Stimulated activated naive B cell treated with anti-CD40 and anti-IgM and Interleukin-4, amounts not matched to agents 10 μg/mL and 1 μg/mL and 100 μg/mL, for 72 hours (primary cell): Measurements from ENCODE around the gene TRAPPC5.

Source experiments
- ATAC-seq, 2 donors: fragments of 150-1000 bp; cut with Tn5 transposase; replicated peaks; 2 replicates each; pipeline ENCODE4 v1.10.0; 2021; ENCODE audit warnings: moderate library complexity in 1 of 2
- DNase-seq: peaks from one replicate; pipeline ENCODE4 v3.0.0; 2021
- H3K27ac Mint-ChIP-seq: one replicate; pipeline ENCODE4 v1.8.0; 2022; ENCODE audit warnings: mild to moderate bottlenecking, mixed read lengths
- H3K27me3 Mint-ChIP-seq, 2 donors: one replicate each; pipeline ENCODE4 v1.8.0; 2022; ENCODE audit warnings: mixed read lengths in 2 of 2
- H3K36me3 Mint-ChIP-seq, 2 donors: one replicate each; pipeline ENCODE4 v1.8.0; 2022; ENCODE audit warnings: mixed read lengths in 2 of 2, mild to moderate bottlenecking in 1 of 2
- H3K4me1 Mint-ChIP-seq, 2 donors: one replicate each; pipeline ENCODE4 v1.8.0; 2022; ENCODE audit warnings: mixed read lengths in 2 of 2, mild to moderate bottlenecking in 1 of 2
- H3K4me3 Mint-ChIP-seq, 2 donors: one replicate each; pipeline ENCODE4 v1.8.0; 2022; ENCODE audit warnings: mild to moderate bottlenecking in 2 of 2, mixed read lengths in 2 of 2, moderate library complexity in 1 of 2
- H3K9me3 Mint-ChIP-seq, 2 donors: one replicate each; pipeline ENCODE4 v1.8.0; 2022; ENCODE audit warnings: mixed read lengths in 2 of 2, mild to moderate bottlenecking in 1 of 2

Gene TRAPPC5

DNA sequence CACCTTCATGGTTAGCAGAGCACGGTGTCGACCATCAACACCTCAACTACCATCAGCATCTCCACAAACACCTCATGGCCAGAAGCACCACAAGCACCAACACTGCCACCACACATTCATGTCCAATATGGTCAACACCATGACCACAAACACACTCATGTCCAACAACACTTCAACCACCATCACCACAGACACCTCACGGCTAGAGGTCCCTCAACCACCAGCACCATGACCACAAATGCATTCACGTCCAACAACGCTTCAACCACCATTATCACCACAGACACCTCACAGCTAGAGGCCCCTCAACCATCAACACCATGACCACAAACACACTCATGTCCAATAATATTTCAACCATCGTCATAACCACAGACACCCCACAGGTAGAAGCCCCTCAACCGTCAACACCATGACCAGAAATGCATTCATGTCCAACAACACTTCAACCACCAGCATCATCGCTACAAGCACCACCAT is 10.2 kb downstream of the TRAPPC5 start:
- H3K27ac Mint-ChIP-seq, result no peak overlapping the region
- no peaks in the 10 kb centered on the region for H3K27me3 Mint-ChIP-seq
- peaks cover 34 to 46% of the 10 kb centered on the region in 2 donors for H3K36me3 Mint-ChIP-seq
- H3K9me3 Mint-ChIP-seq, result no peaks in the 10 kb centered on the region
- H3K4me1 Mint-ChIP-seq, result peaks cover 19 to 36% of the 10 kb centered on the region in 2 donors
- H3K4me3 Mint-ChIP-seq, result no peak overlapping the region
- no peak for ATAC-seq
- DNase-seq, result no peak

DNA sequence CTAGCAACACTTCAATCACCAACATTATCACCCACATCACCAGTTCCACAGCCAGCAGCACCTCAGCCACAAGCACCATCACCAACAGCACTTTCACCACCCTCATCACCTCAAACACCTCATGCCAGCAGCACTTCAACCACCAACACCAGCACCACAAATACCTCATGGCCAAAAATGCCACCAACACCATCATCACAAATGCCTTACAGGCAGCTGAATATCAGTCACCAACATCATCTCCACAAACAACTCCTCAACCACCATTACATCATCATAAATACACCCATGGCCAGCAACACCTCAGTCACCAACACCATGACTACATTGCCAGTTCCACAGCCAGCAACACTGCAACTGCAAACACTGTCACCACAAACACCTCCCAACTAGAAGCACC is 10.9 kb downstream of the TRAPPC5 start:
- no peak for ATAC-seq
- H3K27ac Mint-ChIP-seq, result no peak overlapping the region
- H3K27me3 Mint-ChIP-seq, result no peaks in the 10 kb centered on the region
- DNase-seq, result no peak
- peaks cover 16 to 32% of the 10 kb centered on the region in 2 donors for H3K4me1 Mint-ChIP-seq
- H3K36me3 Mint-ChIP-seq, result peaks cover 31 to 48% of the 10 kb centered on the region in 2 donors
- H3K4me3 Mint-ChIP-seq, result no peak overlapping the region
- H3K9me3 Mint-ChIP-seq, result peaks cover 0 to under 1% of the 10 kb centered on the region in 2 donors

- ATAC-seq (no peak), DNase-seq (no peak)
- Mint-ChIP-seq H3K36me3 (peaks cover 37 to 52% of the 10 kb centered on the region in 2 donors), H3K4me1 (peaks cover 20 to 36% of the 10 kb centered on the region in 2 donors), H3K4me3 (no peak overlapping the region), H3K27me3 (no peaks in the 10 kb centered on the region), H3K27ac (no peak overlapping the region), H3K9me3 (peaks cover 0 to 2% of the 10 kb centered on the region in 2 donors)
These were observed 11.9 kb downstream of the TRAPPC5 start for GRCh38 chr19:7692417-7693088.

DNA sequence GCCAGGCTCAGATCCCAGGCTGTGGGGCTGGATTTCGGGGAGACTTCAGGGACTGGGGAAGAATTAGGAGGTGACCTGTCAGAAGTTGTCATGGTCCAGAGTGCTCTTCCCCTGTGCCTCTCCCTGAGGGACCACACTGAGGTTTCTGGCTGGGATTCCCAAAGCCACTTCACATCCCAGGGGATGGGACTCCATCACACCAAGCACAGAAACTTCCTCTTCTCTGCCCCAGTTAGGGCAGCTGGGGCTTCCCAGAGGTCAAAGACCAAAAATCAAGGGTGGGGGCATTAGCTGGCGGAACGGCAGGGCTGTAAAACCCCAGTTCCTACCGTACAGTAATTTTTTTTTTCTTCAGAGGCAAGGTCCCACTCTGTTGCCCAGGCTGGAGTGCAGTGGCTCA is 13.9 kb downstream of the TRAPPC5 start:
- no peak overlapping the region for H3K4me3 Mint-ChIP-seq
- peaks cover 0 to 2% of the 10 kb centered on the region in 2 donors for H3K9me3 Mint-ChIP-seq
- H3K4me1 Mint-ChIP-seq, result peaks cover 25 to 55% of the 10 kb centered on the region in 2 donors
- peak; percentile 51 to 54 for ATAC-seq
- H3K36me3 Mint-ChIP-seq, result peaks cover 48 to 60% of the 10 kb centered on the region in 2 donors
- H3K27me3 Mint-ChIP-seq, result no peaks in the 10 kb centered on the region
- no peak overlapping the region for H3K27ac Mint-ChIP-seq
- peak; percentile 80 for DNase-seq

DNA sequence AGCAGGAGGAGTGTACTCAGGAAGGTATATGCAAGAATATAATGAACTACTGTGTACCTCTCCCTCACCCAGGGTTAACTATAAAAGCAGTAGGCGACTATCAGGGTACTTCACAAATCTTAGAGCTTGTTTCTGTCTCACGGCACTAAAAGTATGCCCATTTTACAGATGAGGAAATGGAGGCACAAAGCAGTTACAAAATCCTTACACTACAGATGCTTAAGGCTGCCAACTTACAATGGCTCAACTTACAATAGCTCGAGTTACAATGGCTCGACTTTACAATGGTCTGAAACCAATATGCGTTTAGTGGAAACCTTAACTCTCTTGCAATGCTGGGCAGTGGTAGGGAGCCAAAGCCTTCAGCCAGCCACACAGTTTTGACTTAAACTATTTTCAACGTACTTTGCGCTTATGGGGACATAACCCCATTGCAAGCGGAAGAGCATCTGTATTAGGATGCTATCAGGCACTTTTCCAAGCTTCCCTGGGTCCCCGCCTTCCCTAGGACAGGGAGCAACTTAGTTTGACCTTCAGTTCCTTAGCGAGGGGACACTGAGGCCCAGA is 17.2 kb downstream of the TRAPPC5 start:
- no peaks in the 10 kb centered on the region for H3K27me3 Mint-ChIP-seq
- no peak for ATAC-seq
- H3K27ac Mint-ChIP-seq, result peak overlapping the region; percentile 99
- peaks cover 3 to 6% of the 10 kb centered on the region in 2 donors for H3K9me3 Mint-ChIP-seq
- peaks cover 43 to 81% of the 10 kb centered on the region in 2 donors for H3K4me1 Mint-ChIP-seq
- peaks cover 75 to 87% of the 10 kb centered on the region in 2 donors for H3K36me3 Mint-ChIP-seq
- no peak overlapping the region for H3K4me3 Mint-ChIP-seq
- no peak for DNase-seq

- peaks cover 47 to 89% of the 10 kb centered on the region in 2 donors for H3K4me1 Mint-ChIP-seq
- H3K27me3 Mint-ChIP-seq, result no peaks in the 10 kb centered on the region
- peaks cover 3 to 6% of the 10 kb centered on the region in 2 donors for H3K9me3 Mint-ChIP-seq
- peak overlapping the region; percentile 99 for H3K27ac Mint-ChIP-seq
- ATAC-seq (no peak), DNase-seq (no peak)
- H3K4me3 Mint-ChIP-seq, result no peak overlapping the region
- peaks cover 75 to 91% of the 10 kb centered on the region in 2 donors for H3K36me3 Mint-ChIP-seq
These were observed 17.9 kb downstream of the TRAPPC5 start for GRCh38 chr19:7698583-7698982.

- Mint-ChIP-seq H3K4me1 (peaks cover 51 to 91% of the 10 kb centered on the region in 2 donors), H3K27me3 (no peaks in the 10 kb centered on the region), H3K9me3 (peaks cover 3 to 6% of the 10 kb centered on the region in 2 donors), H3K36me3 (peaks cover 76 to 93% of the 10 kb centered on the region in 2 donors), H3K27ac (peak overlapping the region; percentile 99), H3K4me3 (no peak overlapping the region)
- no peak for DNase-seq
- ATAC-seq, result no peak
These were observed 18.4 kb downstream of the TRAPPC5 start for GRCh38 chr19:7699003-7699402.

GRCh38 chr19:7699417-7700401 is 19.1 kb downstream of the TRAPPC5 start:
- Mint-ChIP-seq H3K4me1 (peaks cover 51 to 91% of the 10 kb centered on the region in 2 donors), H3K9me3 (peaks cover 3 to 6% of the 10 kb centered on the region in 2 donors), H3K4me3 (no peak overlapping the region), H3K27me3 (no peaks in the 10 kb centered on the region), H3K27ac (peak overlapping the region; percentile 99), H3K36me3 (peaks cover 70 to 86% of the 10 kb centered on the region in 2 donors)
- ATAC-seq (peak; percentile 39 to 46), DNase-seq (peak; percentile 81)

DNA sequence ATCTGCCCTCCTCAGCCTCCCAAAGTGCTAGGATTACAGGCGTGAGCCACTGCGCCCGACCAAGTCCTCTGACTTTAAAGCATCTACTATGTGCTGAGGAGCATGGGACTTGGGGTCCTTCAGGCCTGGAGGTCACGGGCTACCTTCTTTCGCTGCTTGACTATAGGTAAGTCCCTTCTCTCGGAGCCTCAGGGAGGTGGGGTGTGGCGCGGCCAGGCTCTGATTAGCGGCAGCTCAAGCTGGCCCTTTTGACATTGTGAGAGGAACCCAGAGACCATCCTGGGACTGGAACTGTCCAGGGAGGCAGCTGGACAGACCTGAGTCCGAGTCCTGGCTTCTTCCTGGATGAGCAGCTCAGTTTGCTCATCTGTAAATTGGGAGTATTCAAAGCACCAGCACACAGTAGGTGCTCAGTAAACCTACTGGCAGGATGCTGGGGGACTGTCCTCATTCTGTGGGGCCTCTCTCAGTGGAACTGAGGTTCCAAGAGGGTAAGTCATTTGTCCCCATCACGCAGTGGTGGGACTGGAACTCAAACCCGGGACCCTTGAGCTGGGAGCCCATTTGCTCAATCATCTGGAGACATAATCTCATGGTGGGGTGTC is 20.5 kb downstream of the TRAPPC5 start:
- Mint-ChIP-seq H3K4me3 (no peak overlapping the region), H3K9me3 (peaks cover 3 to 6% of the 10 kb centered on the region in 2 donors), H3K27ac (peak overlapping the region; percentile 99), H3K36me3 (peaks cover 64 to 80% of the 10 kb centered on the region in 2 donors), H3K27me3 (no peaks in the 10 kb centered on the region), H3K4me1 (peaks cover 59 to 99% of the 10 kb centered on the region in 2 donors)
- DNase-seq (no peak), ATAC-seq (no peak)

GRCh38 chr19:7701654-7702457 is 21.2 kb downstream of the TRAPPC5 start, which contains the start of gene FCER2:
TSS of gene FCER2 (minus strand) at chr19:7702131. CDS start at chr19:7699760, 2,371 bp downstream.
- Mint-ChIP-seq H3K4me3 (no peak within 1 kb of the TSS), H3K9me3 (peaks cover 7% of the 10 kb centered on the region in 2 donors), H3K27me3 (no peaks in the 10 kb centered on the region), H3K36me3 (peaks cover 62 to 78% of the 10 kb centered on the region in 2 donors), H3K4me1 (peaks cover 61 to 99% of the 10 kb centered on the region in 2 donors), H3K27ac (peak within 1 kb of the TSS; percentile 99)
- DNase-seq (peak; percentile 86), ATAC-seq (peak; percentile 64 to 72)

- Mint-ChIP-seq H3K27me3 (no peaks in the 10 kb centered on the region), H3K27ac (peak overlapping the region; percentile 99), H3K36me3 (peaks cover 50 to 64% of the 10 kb centered on the region in 2 donors), H3K4me3 (peak overlapping the region; percentile 54 to 69), H3K9me3 (peaks cover 7% of the 10 kb centered on the region in 2 donors), H3K4me1 (peaks cover 63 to 99% of the 10 kb centered on the region in 2 donors)
- ATAC-seq (no peak), DNase-seq (no peak)
These were observed 22.7 kb downstream of the TRAPPC5 start for GRCh38 chr19:7703332-7703731.

DNA sequence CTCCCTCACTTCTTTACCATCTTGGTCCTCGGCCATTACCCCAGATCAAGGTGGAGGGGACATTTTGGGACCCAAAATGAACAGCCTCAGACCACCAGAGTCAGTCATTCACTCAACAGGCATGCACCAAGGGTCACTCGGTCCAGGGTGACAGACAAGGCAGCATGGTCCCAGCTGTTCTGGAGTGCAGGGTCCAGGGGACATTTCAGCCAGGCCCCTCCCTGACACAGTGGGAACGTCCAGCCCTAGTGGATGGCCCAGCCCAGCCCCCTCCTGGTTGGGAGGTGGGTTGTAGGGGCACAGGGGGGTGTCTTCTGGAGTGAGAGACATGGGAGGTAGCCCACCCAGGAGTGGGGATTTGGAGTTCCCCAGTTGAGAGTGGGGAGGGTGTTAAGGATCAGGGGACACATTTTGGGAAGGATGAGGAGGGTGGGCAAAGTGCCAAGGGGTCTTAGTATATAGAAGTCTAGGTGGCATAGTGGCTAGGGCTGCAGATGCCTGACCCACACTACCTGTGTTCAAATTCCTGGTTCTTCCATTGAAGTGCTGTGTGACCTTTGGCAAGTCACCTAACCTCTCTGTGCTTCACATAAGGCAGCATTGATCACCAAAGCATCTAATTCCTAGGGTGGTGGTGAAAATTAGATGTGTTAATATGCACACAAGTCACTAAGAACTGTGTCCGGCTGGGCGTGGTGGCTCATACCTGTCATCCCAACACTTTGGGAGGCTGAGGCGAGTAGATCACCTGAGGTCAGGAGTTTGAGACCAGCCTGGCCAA is 23.8 kb downstream of the TRAPPC5 start:
- H3K27me3 Mint-ChIP-seq, result no peaks in the 10 kb centered on the region
- H3K4me1 Mint-ChIP-seq, result peaks cover 66 to 100% of the 10 kb centered on the region in 2 donors
- ATAC-seq (no peak), DNase-seq (no peak)
- peak overlapping the region in 1 of 2 donors; percentile 40 for H3K4me3 Mint-ChIP-seq
- peaks cover 9 to 11% of the 10 kb centered on the region in 2 donors for H3K9me3 Mint-ChIP-seq
- H3K36me3 Mint-ChIP-seq, result peaks cover 42 to 61% of the 10 kb centered on the region in 2 donors
- H3K27ac Mint-ChIP-seq, result peak overlapping the region; percentile 99
